ENCODE data around the gene NFATC3. TPM values are rescaled to one million over a fixed set of nuclear protein-coding genes. Genes with fewer than 3 reads are reported as not detected.

The NFATC3 gene
- total and polyA plus RNA-seq, 7 donors, result 4.8 to 52.2 (median 42.8) TPM

DNA sequence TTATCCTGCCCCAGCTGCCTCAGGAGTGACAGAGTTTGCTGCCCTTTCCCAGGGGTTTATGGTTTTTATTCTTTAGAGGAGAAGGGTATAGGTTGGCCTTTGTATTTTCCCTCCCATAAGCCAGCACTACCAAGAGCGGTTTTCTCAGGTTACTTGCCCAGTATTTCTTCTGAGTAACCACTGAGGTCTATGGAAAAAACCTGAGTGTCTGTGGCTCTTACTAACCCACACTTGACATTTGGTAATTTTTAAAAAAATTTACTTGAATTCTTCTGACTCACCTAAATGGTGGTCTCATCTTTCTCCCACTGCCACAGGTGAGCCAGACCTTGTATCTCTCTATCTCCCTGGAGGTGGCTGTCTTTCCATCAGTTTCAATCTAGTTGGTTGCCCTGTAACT lies 185.2 kb downstream of the NFATC3 start:
- no peak overlapping the region for H3K27ac ChIP-seq
- DNase-seq, result no peak
- 0 to 50% methylated on average over 1 of the region's 1 CpG for WGBS, 2 donors
- H3K9me3 ChIP-seq, result no peaks in the 10 kb centered on the region
- intact Hi-C loops (cut with DNase I), result no loop called here
- H3K4me3 ChIP-seq, result no peak overlapping the region
- peaks cover 0 to 21% (median 7%) of the 10 kb centered on the region in 4 donors for H3K36me3 ChIP-seq
- no peaks in the 10 kb centered on the region for H3K27me3 ChIP-seq
- H3K4me1 ChIP-seq, result peaks cover 0 to 30% (median 24%) of the 10 kb centered on the region in 4 donors
- TF ChIP-seq POLR2A (IDR thresholded peaks at IDR 0.05) (no peak), EP300 (IDR thresholded peaks at IDR 0.05) (no peak), POLR2AphosphoS5 (IDR thresholded peaks at IDR 0.05) (no peak)
- TF ChIP-seq, protein P1, sequence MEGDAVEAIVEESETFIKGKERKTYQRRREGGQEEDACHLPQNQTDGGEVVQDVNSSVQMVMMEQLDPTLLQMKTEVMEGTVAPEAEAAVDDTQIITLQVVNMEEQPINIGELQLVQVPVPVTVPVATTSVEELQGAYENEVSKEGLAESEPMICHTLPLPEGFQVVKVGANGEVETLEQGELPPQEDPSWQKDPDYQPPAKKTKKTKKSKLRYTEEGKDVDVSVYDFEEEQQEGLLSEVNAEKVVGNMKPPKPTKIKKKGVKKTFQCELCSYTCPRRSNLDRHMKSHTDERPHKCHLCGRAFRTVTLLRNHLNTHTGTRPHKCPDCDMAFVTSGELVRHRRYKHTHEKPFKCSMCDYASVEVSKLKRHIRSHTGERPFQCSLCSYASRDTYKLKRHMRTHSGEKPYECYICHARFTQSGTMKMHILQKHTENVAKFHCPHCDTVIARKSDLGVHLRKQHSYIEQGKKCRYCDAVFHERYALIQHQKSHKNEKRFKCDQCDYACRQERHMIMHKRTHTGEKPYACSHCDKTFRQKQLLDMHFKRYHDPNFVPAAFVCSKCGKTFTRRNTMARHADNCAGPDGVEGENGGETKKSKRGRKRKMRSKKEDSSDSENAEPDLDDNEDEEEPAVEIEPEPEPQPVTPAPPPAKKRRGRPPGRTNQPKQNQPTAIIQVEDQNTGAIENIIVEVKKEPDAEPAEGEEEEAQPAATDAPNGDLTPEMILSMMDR (IDR thresholded peaks at IDR 0.05), result no peak

DNA sequence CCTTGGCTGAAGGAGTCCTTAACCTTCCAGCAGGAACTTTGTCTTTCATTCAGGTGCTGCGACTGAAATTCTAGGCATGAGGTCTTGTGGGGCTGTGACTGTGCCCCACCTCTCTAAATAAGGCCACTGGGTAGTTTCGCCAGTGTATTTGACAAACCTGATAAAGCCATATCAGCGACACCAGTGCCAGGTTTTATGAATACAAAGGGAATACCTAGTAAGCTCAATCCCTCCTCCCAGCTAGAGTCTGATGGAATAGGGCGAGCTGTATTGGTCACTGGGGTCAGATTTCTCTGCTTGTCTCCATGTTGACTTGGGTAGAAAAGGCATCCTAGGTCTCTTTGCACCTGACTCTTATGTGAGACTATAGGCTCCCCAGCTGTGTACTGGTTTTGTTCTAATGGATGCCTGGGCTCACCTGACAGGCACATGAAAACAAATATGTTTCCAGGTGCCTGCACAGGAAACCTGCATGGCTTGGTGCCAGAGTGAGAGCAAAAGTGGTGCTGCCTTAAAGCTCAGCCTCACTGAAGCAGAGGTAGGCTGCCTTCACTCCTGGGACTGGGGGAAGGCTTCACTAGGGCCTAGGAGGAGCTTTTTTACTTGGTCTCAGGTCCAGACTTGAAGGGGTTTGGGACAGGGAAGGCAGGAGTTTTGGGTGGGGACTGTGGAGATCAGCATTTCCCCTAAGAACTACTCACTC lies 187.5 kb downstream of the NFATC3 start:
- no peaks in the 10 kb centered on the region for H3K27me3 ChIP-seq
- H3K36me3 ChIP-seq, result peaks cover 0 to 21% (median 7%) of the 10 kb centered on the region in 4 donors
- peaks cover 0 to 33% (median 30%) of the 10 kb centered on the region in 4 donors for H3K4me1 ChIP-seq
- no peaks in the 10 kb centered on the region for H3K9me3 ChIP-seq
- 26 to 67% methylated on average over 4 of the region's 4 CpGs for WGBS, 2 donors
- TF ChIP-seq POLR2AphosphoS5 (IDR thresholded peaks at IDR 0.05), result no peak
- TF ChIP-seq, protein P1 (IDR thresholded peaks at IDR 0.05), result no peak
- TF ChIP-seq EP300 (IDR thresholded peaks at IDR 0.05), result no peak
- no peak for TF ChIP-seq POLR2A (IDR thresholded peaks at IDR 0.05)
- H3K4me3 ChIP-seq, result no peak overlapping the region
- DNase-seq, result no peak
- H3K27ac ChIP-seq, result no peak overlapping the region
- intact Hi-C loops (cut with DNase I), result no loop called here

DNA sequence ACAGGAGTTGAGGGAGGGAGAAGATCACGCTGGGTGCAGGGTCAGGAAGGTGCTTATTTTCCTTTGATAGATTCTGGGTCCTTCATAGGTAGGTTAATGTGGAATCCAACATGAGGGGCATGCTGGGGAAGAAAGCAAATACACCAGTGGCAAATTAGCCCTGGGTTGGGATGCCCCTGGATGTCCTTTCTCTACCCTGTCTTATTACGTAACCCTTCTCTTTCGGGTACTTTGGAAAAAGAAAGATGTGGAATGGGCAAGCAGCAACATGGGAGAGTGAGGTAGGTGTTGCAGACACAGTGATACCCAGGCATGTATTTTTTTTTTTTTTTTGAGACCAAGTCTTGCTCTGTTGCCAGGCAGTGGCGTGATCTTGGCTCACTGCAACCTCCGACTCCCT lies 188.3 kb downstream of the NFATC3 start:
- Histone ChIP-seq H3K27me3 (no peaks in the 10 kb centered on the region), H3K9me3 (no peaks in the 10 kb centered on the region), H3K27ac (no peak overlapping the region), H3K4me3 (no peak overlapping the region), H3K4me1 (peaks cover 0 to 27% (median 23%) of the 10 kb centered on the region in 4 donors), H3K36me3 (peaks cover 0 to 21% (median 7%) of the 10 kb centered on the region in 4 donors)
- TF ChIP-seq POLR2A (IDR thresholded peaks at IDR 0.05) (no peak), POLR2AphosphoS5 (IDR thresholded peaks at IDR 0.05) (no peak), EP300 (IDR thresholded peaks at IDR 0.05) (no peak)
- TF ChIP-seq, protein P1 (IDR thresholded peaks at IDR 0.05), result no peak
- intact Hi-C loops (cut with DNase I), result no loop called here
- WGBS, 2 donors, result 91 to 93% methylated on average over 5 of the region's 5 CpGs
- DNase-seq, result no peak

DNA sequence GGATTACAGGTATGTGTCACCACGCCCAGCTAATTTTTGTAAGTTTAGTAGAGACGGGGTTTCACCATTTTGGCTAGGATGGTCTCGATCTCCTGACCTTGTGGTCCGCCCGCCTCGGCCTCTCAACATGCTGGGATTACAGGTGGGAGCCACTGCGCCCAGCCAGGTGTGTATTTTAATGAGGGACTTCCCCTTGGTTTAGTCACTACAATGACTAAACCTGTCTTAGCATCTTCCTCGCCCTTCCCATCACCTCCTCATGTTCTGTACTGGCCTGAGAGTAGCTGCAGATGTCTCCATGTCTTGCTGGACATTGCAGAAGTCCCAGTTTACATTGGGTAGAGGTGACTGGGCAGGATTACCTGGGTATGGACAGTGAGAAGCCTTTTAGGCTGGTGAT lies 188.7 kb downstream of the NFATC3 start:
- intact Hi-C loops (cut with DNase I), result no loop called here
- Histone ChIP-seq H3K36me3 (peaks cover 0 to 21% (median 7%) of the 10 kb centered on the region in 4 donors), H3K9me3 (no peaks in the 10 kb centered on the region), H3K27ac (no peak overlapping the region), H3K4me3 (no peak overlapping the region), H3K4me1 (peaks cover 0 to 27% (median 23%) of the 10 kb centered on the region in 4 donors), H3K27me3 (no peaks in the 10 kb centered on the region)
- TF ChIP-seq EP300 (IDR thresholded peaks at IDR 0.05) (no peak), POLR2AphosphoS5 (IDR thresholded peaks at IDR 0.05) (no peak), POLR2A (IDR thresholded peaks at IDR 0.05) (no peak)
- TF ChIP-seq, protein P1 (IDR thresholded peaks at IDR 0.05), result no peak
- whole genome bisulfite sequencing, 2 donors, result 87 to 88% methylated on average over 8 of the region's 8 CpGs
- no peak for DNase-seq

Measured in sigmoid colon (tissue), 7 donors.